H9 (cell line): ENCODE results near the gene POLH. TPM values are rescaled to one million over a fixed set of nuclear protein-coding genes. Genes with fewer than 3 reads are reported as not detected.
A peak's percentile ranks its signal among the peaks of the same experiment; 100 is the strongest.

Experiments used
- DNase-seq: peaks from one replicate; pipeline ENCODE4 v3.0.0-alpha.2; 2017
- H2AFZ ChIP-seq: one replicate; pipeline ENCODE4 v1.6.1; 2013; ENCODE audit warnings: mild to moderate bottlenecking, low read length, control low read depth, moderate library complexity
- H2AK5ac ChIP-seq: 2 replicates; pipeline ENCODE4 v1.6.1; 2013; ENCODE audit warnings: low read length, control low read depth, mixed read lengths; ENCODE audit not compliant: insufficient read length
- H2BK120ac ChIP-seq: one replicate; pipeline ENCODE4 v1.6.1; 2013; ENCODE audit warnings: low read depth, mild to moderate bottlenecking, low read length, control low read depth, inconsistent platforms; ENCODE audit not compliant: poor library complexity, severe bottlenecking
- H2BK12ac ChIP-seq: 2 replicates; pipeline ENCODE4 v1.6.1; 2013; ENCODE audit warnings: low read length, control low read depth, mixed read lengths, low read depth; ENCODE audit not compliant: insufficient read length
- H2BK15ac ChIP-seq: 2 replicates; pipeline ENCODE4 v1.6.1; 2013; ENCODE audit warnings: low read depth, low read length, control low read depth
- H2BK20ac ChIP-seq: one replicate; pipeline ENCODE4 v1.6.1; 2013; ENCODE audit warnings: low read depth, mild to moderate bottlenecking, low read length, control low read depth, inconsistent platforms; ENCODE audit not compliant: poor library complexity, severe bottlenecking
- H2BK5ac ChIP-seq: 2 replicates; pipeline ENCODE4 v1.6.1; 2013; ENCODE audit warnings: low read length, control low read depth, mixed read lengths; ENCODE audit not compliant: insufficient read length
- H3K14ac ChIP-seq: 2 replicates; pipeline ENCODE4 v1.6.1; 2013; ENCODE audit warnings: low read length, control low read depth; ENCODE audit not compliant: insufficient read depth
- H3K18ac ChIP-seq: 2 replicates; pipeline ENCODE4 v1.6.1; 2013; ENCODE audit warnings: low read depth, mild to moderate bottlenecking, mixed read lengths, low read length, control low read depth; ENCODE audit not compliant: insufficient read length
- H3K23ac ChIP-seq: 2 replicates; pipeline ENCODE4 v1.6.1; 2013; ENCODE audit warnings: low read length, control low read depth, mixed read lengths, low read depth; ENCODE audit not compliant: insufficient read length
- H3K23me2 ChIP-seq: 2 replicates; pipeline ENCODE4 v1.6.1; 2013; ENCODE audit warnings: low read depth, mild to moderate bottlenecking, mixed read lengths, low read length, control low read depth; ENCODE audit not compliant: insufficient read length, poor library complexity, severe bottlenecking
- H3K27ac ChIP-seq: 2 replicates; pipeline ENCODE4 v1.5.1; 2013; ENCODE audit warnings: low read length, control low read depth, mixed read lengths, low read depth; ENCODE audit not compliant: insufficient read length
- H3K27me3 ChIP-seq: 2 replicates; pipeline ENCODE4 v1.6.1; 2013; ENCODE audit warnings: low read length, control low read depth, inconsistent platforms; ENCODE audit not compliant: insufficient read depth
- H3K4ac ChIP-seq: 2 replicates; pipeline ENCODE4 v1.6.1; 2013; ENCODE audit warnings: low read depth, mild to moderate bottlenecking, control low read depth, inconsistent platforms, low read length, moderate library complexity
- H3K4me1 ChIP-seq: 2 replicates; pipeline ENCODE4 v1.6.1; 2013; ENCODE audit warnings: low read length, control low read depth, inconsistent platforms; ENCODE audit not compliant: insufficient read depth
- H3K4me2 ChIP-seq: 2 replicates; pipeline ENCODE4 v1.6.1; 2013; ENCODE audit warnings: low read length, control low read depth, mixed read lengths; ENCODE audit not compliant: insufficient read length, insufficient read depth
- H3K56ac ChIP-seq: 2 replicates; pipeline ENCODE4 v1.6.1; 2013; ENCODE audit warnings: low read depth, mild to moderate bottlenecking, mixed read lengths, low read length, control low read depth; ENCODE audit not compliant: insufficient read length
- H3K79me1 ChIP-seq: 2 replicates; pipeline ENCODE4 v1.6.1; 2013; ENCODE audit warnings: low read depth, mild to moderate bottlenecking, moderate library complexity, low read length, control low read depth, inconsistent platforms; ENCODE audit not compliant: insufficient read depth, poor library complexity, severe bottlenecking
- H3K79me2 ChIP-seq: 2 replicates; pipeline ENCODE4 v1.6.1; 2013; ENCODE audit warnings: low read length, control low read depth, inconsistent platforms; ENCODE audit not compliant: insufficient read depth
- H3K9ac ChIP-seq: 2 replicates; pipeline ENCODE4 v1.6.1; 2013; ENCODE audit warnings: low read length, control low read depth, mixed read lengths; ENCODE audit not compliant: insufficient read length; ENCODE audit errors: extremely low read depth
- H3K9me3 ChIP-seq: one replicate; pipeline ENCODE4 v1.6.1; 2013; ENCODE audit warnings: low read depth, low read length, inconsistent platforms; ENCODE audit not compliant: control insufficient read depth
- H3T11ph ChIP-seq: one replicate; pipeline ENCODE4 v1.6.1; 2013; ENCODE audit warnings: mild to moderate bottlenecking, low read length, control low read depth, inconsistent platforms
- H4K20me1 ChIP-seq: one replicate; pipeline ENCODE4 v1.6.1; 2013; ENCODE audit not compliant: control insufficient read depth, insufficient read length, insufficient read depth
- H4K5ac ChIP-seq: 2 replicates; pipeline ENCODE4 v1.6.1; 2013; ENCODE audit warnings: low read depth, mild to moderate bottlenecking, mixed read lengths, low read length, control low read depth; ENCODE audit not compliant: insufficient read length
- H4K8ac ChIP-seq: replicated peaks from 2 replicates; pipeline ENCODE4 v1.6.1; 2013; ENCODE audit warnings: low read length, control low read depth, mixed read lengths, low read depth; ENCODE audit not compliant: insufficient read length
- H4K91ac ChIP-seq: 2 replicates; pipeline ENCODE4 v1.6.1; 2013; ENCODE audit warnings: low read depth, mild to moderate bottlenecking, moderate library complexity, mixed read lengths, low read length, control low read depth; ENCODE audit not compliant: insufficient read length
- H3K27ac Mint-ChIP-seq, 3 experiments: 2 replicates in 2 of 3; 3 replicates in 1 of 3; pipeline ENCODE4 v1.8.0; 2020 to 2021; ENCODE audit warnings: mixed read lengths in 3 of 3, mild to moderate bottlenecking in 1 of 3, moderate library complexity in 1 of 3
- H3K27me3 Mint-ChIP-seq: 2 replicates; pipeline ENCODE4 v1.8.0; 2021; ENCODE audit warnings: low read depth, mild to moderate bottlenecking, moderate library complexity, mixed read lengths
- H3K36me3 Mint-ChIP-seq, 3 experiments: 2 replicates in 2 of 3; 3 replicates in 1 of 3; pipeline ENCODE4 v1.8.0; 2020 to 2021; ENCODE audit warnings: low read depth in 3 of 3, mixed read lengths in 3 of 3; ENCODE audit not compliant: insufficient read depth in 1 of 3
- H3K4me1 Mint-ChIP-seq, 2 experiments: 2 replicates each; pipeline ENCODE4 v1.8.0; 2020; ENCODE audit warnings: mixed read lengths in 2 of 2
- H3K4me3 Mint-ChIP-seq, 2 experiments: 2 replicates in 1 of 2; 3 replicates in 1 of 2; pipeline ENCODE4 v1.8.0; 2020 to 2021; ENCODE audit warnings: mild to moderate bottlenecking in 2 of 2, mixed read lengths in 2 of 2, moderate library complexity in 1 of 2
- H3K9me3 Mint-ChIP-seq, 2 experiments: 2 replicates in 1 of 2; 3 replicates in 1 of 2; pipeline ENCODE4 v1.8.0; 2020; ENCODE audit warnings: mild to moderate bottlenecking in 2 of 2, mixed read lengths in 2 of 2, moderate library complexity in 1 of 2
- WGBS: extraction: QIAGEN DNeasy Blood & Tissue Kit; methylation state at CpG from one replicate; pipeline ENCODE4 v1.1.7; 2013; ENCODE audit warnings: missing lambda C conversion rate, low lambda C conversion rate, mixed read lengths; ENCODE audit not compliant: insufficient read length; ENCODE audit errors: extremely low coverage; 5-methylcytosine and 5-hydroxymethylcytosine counted together
- total RNA-seq: library from RNA; stranded (reverse); gene quantifications from 2 replicates; pipeline ENCODE4 v1.2.1, GENCODE V29; 2021
- TF ChIP-seq, protein P1 (sequence below): fragments of 200-600 bp; sonication (generic); conservative IDR thresholded peaks from 3 replicates; pipeline ENCODE4 v1.8.0; 2021; ENCODE audit warnings: antibody characterized with exemption, mild to moderate bottlenecking

POLH gene
- total RNA-seq, 1 experiment from 2014 or later = 12.6 TPM

DNA sequence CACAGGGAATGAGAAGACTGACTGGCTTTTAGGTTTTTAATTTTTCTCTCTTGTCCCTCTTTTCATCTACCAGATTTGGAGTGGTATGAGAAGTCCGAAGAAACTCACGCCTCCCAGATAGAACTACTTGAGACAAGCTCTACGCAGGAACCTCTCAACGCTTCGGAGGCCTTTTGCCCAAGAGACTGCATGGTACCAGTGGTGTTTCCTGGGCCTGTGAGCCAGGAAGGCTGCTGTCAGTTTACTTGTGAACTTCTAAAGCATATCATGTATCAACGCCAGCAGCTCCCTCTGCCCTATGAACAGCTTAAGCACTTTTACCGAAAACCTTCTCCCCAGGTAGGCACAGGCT lies 60.3 kb downstream of the POLH start:
- Histone ChIP-seq H2BK20ac (no peak overlapping the region), H3K4ac (no peak overlapping the region), H3K18ac (no peak overlapping the region), H3K14ac (no peak overlapping the region), H3K79me2 (peaks cover 11% of the 10 kb centered on the region; the same call in 1 of the 2 replicates), H3K4me2 (peak overlapping the region; percentile 93), H3K79me1 (peaks cover 3% of the 10 kb centered on the region), H3T11ph (no peak overlapping the region), H4K8ac (no peak overlapping the region), H4K20me1 (no peaks in the 10 kb centered on the region), H3K9me3 (no peaks in the 10 kb centered on the region), H4K5ac (no peak overlapping the region), H2AK5ac (no peak overlapping the region), H2BK15ac (no peak overlapping the region), H3K23me2 (peaks cover 6% of the 10 kb centered on the region), H3K27me3 (no peaks in the 10 kb centered on the region), H3K9ac (peak overlapping the region; percentile 69), H2BK5ac (no peak overlapping the region), H2BK120ac (no peak overlapping the region), H3K56ac (no peak overlapping the region), H4K91ac (no peak overlapping the region), H2BK12ac (no peak overlapping the region), H2AFZ (no peak overlapping the region), H3K23ac (no peak overlapping the region), H3K27ac (no peak overlapping the region), H3K4me1 (no peaks in the 10 kb centered on the region; the same call in 1 of the 2 replicates)
- peaks cover 22 to 47% (median 42%) of the 10 kb centered on the region in 3 experiments; a peak in 6 of 7 replicates for H3K36me3 Mint-ChIP-seq
- H3K4me3 Mint-ChIP-seq = peak overlapping the region; percentile 94 to 96
- H3K27ac Mint-ChIP-seq = peak overlapping the region in 2 of 3 experiments; percentile 63 to 97; a peak in 3 of 7 replicates
- TF ChIP-seq, protein P1, sequence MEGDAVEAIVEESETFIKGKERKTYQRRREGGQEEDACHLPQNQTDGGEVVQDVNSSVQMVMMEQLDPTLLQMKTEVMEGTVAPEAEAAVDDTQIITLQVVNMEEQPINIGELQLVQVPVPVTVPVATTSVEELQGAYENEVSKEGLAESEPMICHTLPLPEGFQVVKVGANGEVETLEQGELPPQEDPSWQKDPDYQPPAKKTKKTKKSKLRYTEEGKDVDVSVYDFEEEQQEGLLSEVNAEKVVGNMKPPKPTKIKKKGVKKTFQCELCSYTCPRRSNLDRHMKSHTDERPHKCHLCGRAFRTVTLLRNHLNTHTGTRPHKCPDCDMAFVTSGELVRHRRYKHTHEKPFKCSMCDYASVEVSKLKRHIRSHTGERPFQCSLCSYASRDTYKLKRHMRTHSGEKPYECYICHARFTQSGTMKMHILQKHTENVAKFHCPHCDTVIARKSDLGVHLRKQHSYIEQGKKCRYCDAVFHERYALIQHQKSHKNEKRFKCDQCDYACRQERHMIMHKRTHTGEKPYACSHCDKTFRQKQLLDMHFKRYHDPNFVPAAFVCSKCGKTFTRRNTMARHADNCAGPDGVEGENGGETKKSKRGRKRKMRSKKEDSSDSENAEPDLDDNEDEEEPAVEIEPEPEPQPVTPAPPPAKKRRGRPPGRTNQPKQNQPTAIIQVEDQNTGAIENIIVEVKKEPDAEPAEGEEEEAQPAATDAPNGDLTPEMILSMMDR = no peak
- H3K9me3 Mint-ChIP-seq = no peaks in the 10 kb centered on the region
- WGBS = no CpG with 5 or more reads among the region's 7 CpGs
- H3K27me3 Mint-ChIP-seq = no peaks in the 10 kb centered on the region
- DNase-seq = no peak
- H3K4me1 Mint-ChIP-seq = peaks cover 21 to 26% of the 10 kb centered on the region in 2 experiments
